ENCODE measurements around the gene DOCK2.

The DOCK2 gene

DNA sequence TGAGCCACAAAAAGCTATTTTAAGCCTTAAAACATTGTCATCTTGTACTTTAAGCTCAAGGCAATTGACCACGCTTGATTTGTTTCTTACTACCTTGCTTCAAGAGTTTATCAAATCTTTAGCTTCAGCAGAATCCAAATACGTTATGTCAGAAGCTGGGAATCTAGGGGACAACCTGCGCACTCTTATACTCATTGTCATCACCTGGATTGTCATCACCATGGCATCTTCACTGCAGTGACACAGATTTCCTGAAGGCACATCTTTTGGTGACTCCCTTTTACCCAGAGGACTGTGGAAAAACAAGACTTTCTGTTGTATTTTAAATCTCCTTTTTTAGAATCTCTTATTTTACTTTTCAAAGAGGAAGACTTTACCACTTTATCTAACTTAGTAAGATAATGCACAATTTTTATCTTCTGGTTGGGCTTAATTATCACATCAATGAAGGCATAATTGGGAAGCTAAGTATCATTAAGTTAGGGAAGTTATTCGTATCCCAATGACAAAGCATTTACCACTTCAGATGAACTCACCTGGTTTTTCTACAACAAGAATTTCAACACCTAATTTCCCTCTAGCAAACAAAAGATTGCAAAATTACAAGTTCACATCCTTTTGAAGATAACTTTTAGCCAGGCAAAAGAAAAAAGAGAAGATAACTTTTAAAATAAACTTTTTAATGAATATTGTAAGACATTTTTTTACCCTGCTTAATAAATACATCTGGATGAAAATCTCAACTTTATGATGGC is 162.0 kb downstream of the DOCK2 start:
- DNase-seq (ENCODE audit: low spot score): no peak
- Histone ChIP-seq H3K4ac (ENCODE audit: low read length) (no peak overlapping the region), H2AFZ (ENCODE audit: low read length) (no peak overlapping the region), H3K18ac (ENCODE audit: low read length) (no peak overlapping the region), H2BK12ac (ENCODE audit: low read length) (no peak overlapping the region), H2BK5ac (ENCODE audit: low read length) (no peak overlapping the region), H3K36me3 (replicated peaks in 1 of 2; ENCODE audit: control insufficient read depth in 2 of 2, insufficient read depth in 2 of 2, low read length in 2 of 2) (no peaks in the 10 kb centered on the region), H3K27me3 (ENCODE audit: control insufficient read depth in 3 of 3, insufficient read depth in 3 of 3, low read depth in 1 of 3, low read length in 3 of 3) (no peaks in the 10 kb centered on the region), H2AK5ac (ENCODE audit: low read depth, low read length) (no peak overlapping the region), H4K8ac (ENCODE audit: low read depth, low read length) (no peak overlapping the region), H3K4me3 (ENCODE audit: low read length in 2 of 2) (no peak overlapping the region), H3K23ac (ENCODE audit: low read depth, low read length, poor library complexity) (no peak overlapping the region), H3K79me1 (ENCODE audit: low read depth, low read length) (no peaks in the 10 kb centered on the region), H3K4me2 (ENCODE audit: insufficient read depth, low read length, poor library complexity, severe bottlenecking) (no peak overlapping the region), H3K14ac (ENCODE audit: low read length) (no peak overlapping the region), H3K27ac (replicated peaks; ENCODE audit: low read length) (no peak overlapping the region), H3K9ac (ENCODE audit: low read depth, low read length, poor library complexity) (no peak overlapping the region), H2BK120ac (ENCODE audit: low read depth, low read length) (no peak overlapping the region), H3K4me1 (ENCODE audit: control insufficient read depth in 2 of 2, insufficient read depth in 1 of 2, low read depth in 1 of 2, low read length in 2 of 2) (no peaks in the 10 kb centered on the region), H3K9me3 (replicated peaks in 1 of 2; ENCODE audit: control insufficient read depth in 2 of 2, insufficient read depth in 1 of 2, low read depth in 1 of 2, low read length in 2 of 2) (no peaks in the 10 kb centered on the region), H2BK15ac (ENCODE audit: low read length) (no peak overlapping the region), H4K91ac (ENCODE audit: low read depth, low read length, poor library complexity) (no peak overlapping the region)
- WGBS, 2 donors (ENCODE audit: extremely low coverage in 2 of 2, insufficient read length in 2 of 2, insufficient replicate concordance in 1 of 2): no CpG with 5 or more reads among the region's 4 CpGs

DNA sequence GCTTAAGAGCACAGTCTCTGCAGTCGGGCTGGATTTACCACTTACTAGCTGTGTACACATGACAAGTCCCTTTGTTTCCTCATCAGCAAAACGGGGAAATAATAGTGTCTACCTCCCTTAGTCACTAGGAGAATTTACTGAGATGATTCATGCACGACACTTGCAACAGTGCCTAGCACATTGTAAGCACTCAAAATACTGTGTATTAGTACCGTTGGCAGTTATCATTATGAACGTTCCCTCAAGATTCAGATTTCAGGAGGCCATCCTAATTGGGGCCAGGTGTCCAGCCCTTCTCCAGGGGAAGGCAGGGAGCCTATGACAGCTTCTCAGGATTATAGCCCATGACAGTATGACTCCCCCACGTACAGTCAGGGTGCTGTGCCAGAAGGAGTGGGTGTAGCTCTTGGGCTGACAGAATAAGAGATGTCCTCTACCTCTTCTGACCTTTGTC is 164.3 kb downstream of the DOCK2 start:
- H4K91ac ChIP-seq (ENCODE audit: low read depth, low read length, poor library complexity): no peak overlapping the region
- no peak overlapping the region for H3K27ac ChIP-seq (replicated peaks; ENCODE audit: low read length)
- H3K23ac ChIP-seq (ENCODE audit: low read depth, low read length, poor library complexity): no peak overlapping the region
- no peaks in the 10 kb centered on the region for H3K36me3 ChIP-seq (replicated peaks in 1 of 2; ENCODE audit: control insufficient read depth in 2 of 2, insufficient read depth in 2 of 2, low read length in 2 of 2)
- no peaks in the 10 kb centered on the region for H3K9me3 ChIP-seq (replicated peaks in 1 of 2; ENCODE audit: control insufficient read depth in 2 of 2, insufficient read depth in 1 of 2, low read depth in 1 of 2, low read length in 2 of 2)
- H3K4me2 ChIP-seq (ENCODE audit: insufficient read depth, low read length, poor library complexity, severe bottlenecking): no peak overlapping the region
- no peaks in the 10 kb centered on the region for H3K79me1 ChIP-seq (ENCODE audit: low read depth, low read length)
- H3K4me1 ChIP-seq (ENCODE audit: control insufficient read depth in 2 of 2, insufficient read depth in 1 of 2, low read depth in 1 of 2, low read length in 2 of 2): no peaks in the 10 kb centered on the region
- H3K9ac ChIP-seq (ENCODE audit: low read depth, low read length, poor library complexity): no peak overlapping the region
- no CpG with 5 or more reads among the region's 6 CpGs for WGBS, 2 donors (ENCODE audit: extremely low coverage in 2 of 2, insufficient read length in 2 of 2, insufficient replicate concordance in 1 of 2)
- no peak overlapping the region for H2AFZ ChIP-seq (ENCODE audit: low read length)
- H2BK120ac ChIP-seq (ENCODE audit: low read depth, low read length): no peak overlapping the region
- H2BK12ac ChIP-seq (ENCODE audit: low read length): no peak overlapping the region
- no peaks in the 10 kb centered on the region for H3K27me3 ChIP-seq (ENCODE audit: control insufficient read depth in 3 of 3, insufficient read depth in 3 of 3, low read depth in 1 of 3, low read length in 3 of 3)
- H4K8ac ChIP-seq (ENCODE audit: low read depth, low read length): no peak overlapping the region
- DNase-seq (ENCODE audit: low spot score): no peak
- no peak overlapping the region for H2BK15ac ChIP-seq (ENCODE audit: low read length)
- no peak overlapping the region for H3K14ac ChIP-seq (ENCODE audit: low read length)
- no peak overlapping the region for H3K4ac ChIP-seq (ENCODE audit: low read length)
- H3K18ac ChIP-seq (ENCODE audit: low read length): no peak overlapping the region
- no peak overlapping the region for H2AK5ac ChIP-seq (ENCODE audit: low read depth, low read length)
- no peak overlapping the region for H3K4me3 ChIP-seq (ENCODE audit: low read length in 2 of 2)
- H2BK5ac ChIP-seq (ENCODE audit: low read length): no peak overlapping the region

DNA sequence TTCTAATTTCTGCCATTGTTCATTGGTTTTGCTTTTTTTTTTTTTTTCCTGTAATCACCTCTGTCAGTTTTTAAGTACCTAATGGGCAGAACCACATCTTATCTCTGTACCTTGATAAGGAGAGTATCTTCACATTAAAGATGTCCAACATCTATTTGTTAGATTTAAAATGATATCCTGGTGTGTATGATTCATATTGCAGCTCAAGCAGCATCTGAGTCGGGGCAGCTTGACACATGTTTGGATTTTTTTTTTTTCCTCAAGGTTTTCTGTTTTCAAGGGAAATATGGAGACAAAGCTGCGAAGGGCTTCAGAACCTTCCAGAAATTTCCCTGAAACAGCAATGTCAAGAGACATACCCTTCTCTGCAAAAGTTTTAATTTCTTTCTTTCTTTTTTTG is 164.7 kb downstream of the DOCK2 start:
- Histone ChIP-seq H3K18ac (ENCODE audit: low read length) (no peak overlapping the region), H2BK5ac (ENCODE audit: low read length) (no peak overlapping the region), H3K36me3 (replicated peaks in 1 of 2; ENCODE audit: control insufficient read depth in 2 of 2, insufficient read depth in 2 of 2, low read length in 2 of 2) (no peaks in the 10 kb centered on the region), H3K27me3 (ENCODE audit: control insufficient read depth in 3 of 3, insufficient read depth in 3 of 3, low read depth in 1 of 3, low read length in 3 of 3) (no peaks in the 10 kb centered on the region), H3K14ac (ENCODE audit: low read length) (no peak overlapping the region), H3K4ac (ENCODE audit: low read length) (no peak overlapping the region), H3K23ac (ENCODE audit: low read depth, low read length, poor library complexity) (no peak overlapping the region), H3K9ac (ENCODE audit: low read depth, low read length, poor library complexity) (no peak overlapping the region), H3K9me3 (replicated peaks in 1 of 2; ENCODE audit: control insufficient read depth in 2 of 2, insufficient read depth in 1 of 2, low read depth in 1 of 2, low read length in 2 of 2) (no peaks in the 10 kb centered on the region), H2AFZ (ENCODE audit: low read length) (no peak overlapping the region), H2BK120ac (ENCODE audit: low read depth, low read length) (no peak overlapping the region), H3K4me2 (ENCODE audit: insufficient read depth, low read length, poor library complexity, severe bottlenecking) (no peak overlapping the region), H4K8ac (ENCODE audit: low read depth, low read length) (no peak overlapping the region), H2AK5ac (ENCODE audit: low read depth, low read length) (no peak overlapping the region), H3K79me1 (ENCODE audit: low read depth, low read length) (no peaks in the 10 kb centered on the region), H3K4me3 (ENCODE audit: low read length in 2 of 2) (no peak overlapping the region), H4K91ac (ENCODE audit: low read depth, low read length, poor library complexity) (no peak overlapping the region), H2BK12ac (ENCODE audit: low read length) (no peak overlapping the region), H2BK15ac (ENCODE audit: low read length) (no peak overlapping the region), H3K27ac (replicated peaks; ENCODE audit: low read length) (no peak overlapping the region), H3K4me1 (ENCODE audit: control insufficient read depth in 2 of 2, insufficient read depth in 1 of 2, low read depth in 1 of 2, low read length in 2 of 2) (no peaks in the 10 kb centered on the region)
- no CpG with 5 or more reads among the region's 2 CpGs for WGBS, 2 donors (ENCODE audit: extremely low coverage in 2 of 2, insufficient read length in 2 of 2, insufficient replicate concordance in 1 of 2)
- DNase-seq (ENCODE audit: low spot score): no peak

DNA sequence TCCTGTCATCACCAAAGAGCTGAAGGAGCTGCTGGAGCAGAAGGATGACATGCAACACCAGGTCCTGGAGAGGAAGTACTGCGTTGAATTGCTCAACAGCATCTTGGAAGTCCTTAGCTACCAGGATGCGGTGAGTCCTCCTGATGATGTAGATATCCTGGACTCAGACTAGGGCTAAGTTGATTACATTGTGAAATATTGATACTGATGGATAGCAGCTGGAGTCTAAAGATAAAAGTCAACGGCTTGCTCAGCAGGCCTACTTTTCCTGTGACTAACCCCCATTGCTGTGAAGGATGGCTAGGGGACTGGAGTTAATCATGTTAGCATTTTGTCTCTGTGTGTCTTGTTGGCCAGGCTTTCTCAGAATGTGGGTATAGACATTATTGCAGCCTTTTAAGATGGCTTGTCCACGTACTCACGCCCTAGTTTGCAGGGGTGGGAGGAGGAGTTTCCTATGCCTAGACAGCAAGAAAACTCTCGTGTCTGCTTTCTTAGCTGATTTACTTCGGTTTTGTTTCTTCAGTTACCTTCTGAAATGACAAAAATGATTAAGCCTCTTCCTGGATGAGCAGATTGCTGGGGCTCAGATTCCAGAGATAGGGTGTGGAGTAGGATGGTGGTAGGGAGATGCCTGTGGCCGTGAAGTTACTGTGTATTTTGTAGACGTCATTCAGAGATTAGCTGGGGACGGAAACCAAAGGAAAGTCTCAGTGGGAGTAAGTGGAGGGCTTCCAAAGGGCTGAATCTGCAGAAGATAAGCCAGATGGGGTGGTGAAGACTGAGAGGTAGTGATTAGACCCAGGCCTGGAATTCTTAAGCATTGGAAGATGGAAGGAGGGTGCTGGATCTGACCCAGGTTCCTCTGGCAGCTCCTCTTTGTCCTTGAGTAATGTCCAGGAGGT is 166.3 kb downstream of the DOCK2 start:
- Histone ChIP-seq H3K18ac (ENCODE audit: low read length) (no peak overlapping the region), H3K4me2 (ENCODE audit: insufficient read depth, low read length, poor library complexity, severe bottlenecking) (no peak overlapping the region), H3K4me1 (ENCODE audit: control insufficient read depth in 2 of 2, insufficient read depth in 1 of 2, low read depth in 1 of 2, low read length in 2 of 2) (peaks cover 0 to 3% of the 10 kb centered on the region in 2 donors), H3K36me3 (replicated peaks in 1 of 2; ENCODE audit: control insufficient read depth in 2 of 2, insufficient read depth in 2 of 2, low read length in 2 of 2) (no peaks in the 10 kb centered on the region), H3K23ac (ENCODE audit: low read depth, low read length, poor library complexity) (no peak overlapping the region), H4K91ac (ENCODE audit: low read depth, low read length, poor library complexity) (no peak overlapping the region), H2BK15ac (ENCODE audit: low read length) (no peak overlapping the region), H3K9me3 (replicated peaks in 1 of 2; ENCODE audit: control insufficient read depth in 2 of 2, insufficient read depth in 1 of 2, low read depth in 1 of 2, low read length in 2 of 2) (no peaks in the 10 kb centered on the region), H2AFZ (ENCODE audit: low read length) (no peak overlapping the region), H2BK120ac (ENCODE audit: low read depth, low read length) (no peak overlapping the region), H3K27me3 (ENCODE audit: control insufficient read depth in 3 of 3, insufficient read depth in 3 of 3, low read depth in 1 of 3, low read length in 3 of 3) (no peaks in the 10 kb centered on the region), H4K8ac (ENCODE audit: low read depth, low read length) (no peak overlapping the region), H3K9ac (ENCODE audit: low read depth, low read length, poor library complexity) (no peak overlapping the region), H3K14ac (ENCODE audit: low read length) (no peak overlapping the region), H2BK5ac (ENCODE audit: low read length) (no peak overlapping the region), H3K27ac (replicated peaks; ENCODE audit: low read length) (no peak overlapping the region), H2AK5ac (ENCODE audit: low read depth, low read length) (no peak overlapping the region), H3K4ac (ENCODE audit: low read length) (no peak overlapping the region), H2BK12ac (ENCODE audit: low read length) (no peak overlapping the region), H3K79me1 (ENCODE audit: low read depth, low read length) (no peaks in the 10 kb centered on the region), H3K4me3 (ENCODE audit: low read length in 2 of 2) (no peak overlapping the region)
- DNase-seq (ENCODE audit: low spot score): no peak
- WGBS, 2 donors (ENCODE audit: extremely low coverage in 2 of 2, insufficient read length in 2 of 2, insufficient replicate concordance in 1 of 2): no CpG with 5 or more reads among the region's 10 CpGs

All from neuronal stem cell (in vitro differentiated cells).